Skeletal muscle satellite cell (primary cell): ENCODE measurements around the gene DOCK4.

Experiments
- H3K27me3 ChIP-seq: 2 replicates; pipeline ENCODE4 v1.7.0; 2013; ENCODE audit warnings: low read length; ENCODE audit not compliant: control insufficient read depth, insufficient read depth
- H3K36me3 ChIP-seq: 2 replicates; pipeline ENCODE4 v1.7.0; 2013; ENCODE audit warnings: mild to moderate bottlenecking, control low read depth, low read length; ENCODE audit not compliant: insufficient read depth
- H3K4me1 ChIP-seq: 2 replicates; pipeline ENCODE4 v1.7.0; 2013; ENCODE audit warnings: low read length; ENCODE audit not compliant: control insufficient read depth, insufficient read depth
- H3K4me2 ChIP-seq: 2 replicates; pipeline ENCODE4 v1.7.0; 2013; ENCODE audit warnings: mild to moderate bottlenecking, low read length
- H3K4me3 ChIP-seq: 2 replicates; pipeline ENCODE4 v1.7.0; 2013; ENCODE audit warnings: low read length
- H3K9ac ChIP-seq: 2 replicates; pipeline ENCODE4 v1.7.0; 2013; ENCODE audit warnings: mild to moderate bottlenecking, low read depth, low read length, moderate library complexity
- H3K9me3 ChIP-seq: replicated peaks from 2 replicates; pipeline ENCODE4 v1.7.0; 2013; ENCODE audit warnings: mild to moderate bottlenecking, control low read depth, low read length

Gene DOCK4

DNA sequence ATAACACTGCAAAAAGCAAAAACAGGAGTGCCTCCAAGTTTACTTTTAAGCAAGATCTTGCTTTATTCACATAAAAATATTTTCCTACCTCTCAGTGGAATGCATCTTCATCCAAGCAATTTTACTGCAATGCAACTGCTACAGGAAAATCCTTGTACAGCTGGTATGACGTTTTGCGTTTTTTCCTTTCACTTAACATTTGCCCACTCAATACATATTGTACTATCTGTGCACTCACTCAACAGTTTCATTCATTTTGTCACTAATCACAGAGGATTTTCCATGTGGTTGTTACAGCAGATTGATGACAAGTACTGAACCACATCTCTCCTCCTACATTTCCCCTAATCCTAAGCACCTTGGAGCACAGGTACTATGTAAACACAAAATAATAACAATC is 421.9 kb downstream of the DOCK4 start:
- Histone ChIP-seq H3K4me2 (no peak overlapping the region), H3K27me3 (no peaks in the 10 kb centered on the region), H3K36me3 (no peaks in the 10 kb centered on the region), H3K4me3 (no peak overlapping the region), H3K9me3 (no peaks in the 10 kb centered on the region), H3K4me1 (no peaks in the 10 kb centered on the region), H3K9ac (no peak overlapping the region)

DNA sequence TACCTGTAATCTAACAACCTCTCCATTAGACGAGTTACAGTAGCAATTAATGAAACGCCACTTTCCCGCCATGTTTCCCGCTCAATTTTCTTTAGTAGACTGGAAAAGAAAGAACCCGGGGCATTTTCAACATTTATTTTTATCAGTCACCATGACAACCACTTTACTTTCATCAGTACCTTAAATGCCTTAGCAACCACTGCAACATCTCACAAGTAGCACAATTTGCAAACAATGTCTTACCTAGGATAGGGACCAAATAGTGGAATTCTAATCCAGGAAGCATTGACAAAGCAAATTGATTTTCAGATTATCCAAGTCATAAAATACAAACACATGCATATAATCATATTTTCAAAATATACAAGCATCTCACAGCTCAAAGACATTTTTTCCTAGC is 422.3 kb downstream of the DOCK4 start:
- no peaks in the 10 kb centered on the region for H3K4me1 ChIP-seq
- H3K27me3 ChIP-seq, result no peaks in the 10 kb centered on the region
- H3K4me2 ChIP-seq, result no peak overlapping the region
- H3K9ac ChIP-seq, result no peak overlapping the region
- no peaks in the 10 kb centered on the region for H3K9me3 ChIP-seq
- H3K4me3 ChIP-seq, result no peak overlapping the region
- H3K36me3 ChIP-seq, result no peaks in the 10 kb centered on the region

DNA sequence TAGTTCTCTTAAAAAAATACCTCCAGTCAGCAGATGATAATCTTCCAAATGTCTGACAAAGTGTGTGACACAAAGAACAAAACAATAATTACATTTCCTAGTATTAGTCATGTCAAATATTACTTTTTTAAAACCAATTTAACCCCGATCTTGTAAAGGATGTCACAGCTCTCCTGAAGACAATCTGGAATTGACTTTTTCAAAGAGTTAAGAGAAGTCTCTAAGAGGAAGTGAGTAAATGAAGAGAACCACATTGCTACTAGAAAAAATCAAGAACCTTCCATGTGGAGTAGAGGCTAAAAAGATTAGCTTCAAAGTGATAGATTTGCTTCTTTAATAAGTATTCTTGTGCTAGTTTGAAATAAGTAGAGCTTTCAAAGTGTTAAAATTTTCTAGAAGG is 425.7 kb downstream of the DOCK4 start:
- no peak overlapping the region for H3K9ac ChIP-seq
- H3K36me3 ChIP-seq, result no peaks in the 10 kb centered on the region
- no peaks in the 10 kb centered on the region for H3K4me1 ChIP-seq
- no peak overlapping the region for H3K4me2 ChIP-seq
- H3K4me3 ChIP-seq, result no peak overlapping the region
- no peaks in the 10 kb centered on the region for H3K9me3 ChIP-seq
- H3K27me3 ChIP-seq, result no peaks in the 10 kb centered on the region

DNA sequence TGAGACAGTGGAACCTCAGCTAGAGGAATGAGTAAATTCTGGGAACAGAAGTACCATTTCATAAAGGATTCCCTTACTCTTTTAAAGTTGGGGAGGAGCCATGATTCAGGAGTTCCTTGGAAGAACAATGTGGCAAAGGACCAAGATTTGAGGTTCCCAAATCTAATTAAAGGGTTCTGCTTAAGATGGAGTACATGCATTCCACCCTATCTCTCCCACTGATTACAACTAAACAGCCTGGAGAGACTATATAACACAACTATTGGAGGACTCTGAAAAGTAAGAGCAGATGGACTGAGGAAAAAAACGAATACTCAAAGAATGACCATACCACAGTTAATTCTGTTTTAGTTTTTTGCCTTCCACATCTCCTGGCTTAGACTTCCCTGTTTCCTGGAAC is 431.0 kb downstream of the DOCK4 start:
- no peak overlapping the region for H3K4me2 ChIP-seq
- H3K4me1 ChIP-seq, result no peaks in the 10 kb centered on the region
- H3K9ac ChIP-seq, result no peak overlapping the region
- no peaks in the 10 kb centered on the region for H3K9me3 ChIP-seq
- H3K36me3 ChIP-seq, result no peaks in the 10 kb centered on the region
- H3K27me3 ChIP-seq, result no peaks in the 10 kb centered on the region
- H3K4me3 ChIP-seq, result no peak overlapping the region

DNA sequence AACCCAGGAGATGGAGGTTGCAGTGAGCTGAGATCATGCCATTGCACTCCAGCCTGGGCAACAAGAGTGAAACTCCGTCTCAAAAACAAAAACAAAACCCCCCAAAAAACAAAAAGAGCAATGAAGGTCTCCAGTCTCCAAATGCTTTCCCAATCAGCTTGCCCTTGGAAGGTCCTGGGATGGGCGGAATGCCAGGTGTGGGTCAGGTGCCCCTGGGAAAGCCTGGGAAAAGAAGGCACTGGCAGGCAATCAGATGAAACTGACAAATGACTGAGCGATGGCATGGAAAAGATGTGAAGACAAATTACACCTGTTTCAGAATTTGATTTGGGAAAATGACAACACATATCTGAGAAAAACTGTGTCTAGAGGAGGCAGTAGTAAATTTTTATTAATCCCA is 433.5 kb downstream of the DOCK4 start:
- Histone ChIP-seq H3K9me3 (no peaks in the 10 kb centered on the region), H3K27me3 (no peaks in the 10 kb centered on the region), H3K4me3 (no peak overlapping the region), H3K4me1 (no peaks in the 10 kb centered on the region), H3K36me3 (no peaks in the 10 kb centered on the region), H3K9ac (no peak overlapping the region), H3K4me2 (no peak overlapping the region)

DNA sequence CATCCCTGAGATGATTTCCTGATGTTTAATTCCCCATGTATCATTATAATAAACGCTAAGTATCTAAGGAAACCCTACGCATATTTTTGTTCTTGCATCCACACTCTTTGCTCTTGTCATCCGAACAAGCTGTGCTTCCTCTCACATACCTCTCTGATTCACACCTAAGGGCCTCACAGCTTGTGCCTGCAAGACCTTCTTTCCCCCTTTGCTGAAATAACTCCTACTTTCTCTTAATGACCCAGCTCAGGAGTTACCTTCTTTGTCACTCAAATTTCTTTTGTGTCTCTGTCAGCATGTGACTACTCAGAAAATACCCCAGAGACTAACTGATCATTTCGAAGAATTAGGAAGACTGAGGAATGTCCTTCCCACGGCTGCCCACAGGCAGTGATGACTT is 434.6 kb downstream of the DOCK4 start:
- no peak overlapping the region for H3K4me2 ChIP-seq
- no peaks in the 10 kb centered on the region for H3K36me3 ChIP-seq
- no peaks in the 10 kb centered on the region for H3K4me1 ChIP-seq
- H3K4me3 ChIP-seq, result no peak overlapping the region
- no peak overlapping the region for H3K9ac ChIP-seq
- H3K27me3 ChIP-seq, result no peaks in the 10 kb centered on the region
- H3K9me3 ChIP-seq, result no peaks in the 10 kb centered on the region

DNA sequence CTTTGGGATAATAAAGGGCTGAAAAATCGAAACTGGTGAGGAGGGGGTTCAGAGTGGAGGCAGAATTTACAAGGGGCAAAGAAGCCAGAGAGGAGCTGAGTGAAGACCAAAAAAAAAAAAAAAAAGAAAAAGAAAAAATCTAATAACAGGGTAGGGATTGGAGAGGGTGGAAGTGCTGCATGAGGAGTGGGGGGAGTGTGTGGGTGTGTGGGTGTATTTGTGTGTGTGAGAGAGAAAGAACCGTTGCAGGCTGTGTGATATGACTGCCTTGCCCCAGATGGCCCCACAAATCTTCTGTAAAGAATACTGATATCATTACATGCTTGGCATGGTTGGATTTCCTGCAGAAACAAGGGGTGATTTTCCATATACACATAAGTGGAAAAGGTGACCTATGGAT is 436.1 kb downstream of the DOCK4 start:
- H3K36me3 ChIP-seq, result no peaks in the 10 kb centered on the region
- H3K9ac ChIP-seq, result no peak overlapping the region
- H3K4me2 ChIP-seq, result no peak overlapping the region
- no peak overlapping the region for H3K4me3 ChIP-seq
- no peaks in the 10 kb centered on the region for H3K9me3 ChIP-seq
- H3K27me3 ChIP-seq, result no peaks in the 10 kb centered on the region
- peaks cover 11% of the 10 kb centered on the region for H3K4me1 ChIP-seq

DNA sequence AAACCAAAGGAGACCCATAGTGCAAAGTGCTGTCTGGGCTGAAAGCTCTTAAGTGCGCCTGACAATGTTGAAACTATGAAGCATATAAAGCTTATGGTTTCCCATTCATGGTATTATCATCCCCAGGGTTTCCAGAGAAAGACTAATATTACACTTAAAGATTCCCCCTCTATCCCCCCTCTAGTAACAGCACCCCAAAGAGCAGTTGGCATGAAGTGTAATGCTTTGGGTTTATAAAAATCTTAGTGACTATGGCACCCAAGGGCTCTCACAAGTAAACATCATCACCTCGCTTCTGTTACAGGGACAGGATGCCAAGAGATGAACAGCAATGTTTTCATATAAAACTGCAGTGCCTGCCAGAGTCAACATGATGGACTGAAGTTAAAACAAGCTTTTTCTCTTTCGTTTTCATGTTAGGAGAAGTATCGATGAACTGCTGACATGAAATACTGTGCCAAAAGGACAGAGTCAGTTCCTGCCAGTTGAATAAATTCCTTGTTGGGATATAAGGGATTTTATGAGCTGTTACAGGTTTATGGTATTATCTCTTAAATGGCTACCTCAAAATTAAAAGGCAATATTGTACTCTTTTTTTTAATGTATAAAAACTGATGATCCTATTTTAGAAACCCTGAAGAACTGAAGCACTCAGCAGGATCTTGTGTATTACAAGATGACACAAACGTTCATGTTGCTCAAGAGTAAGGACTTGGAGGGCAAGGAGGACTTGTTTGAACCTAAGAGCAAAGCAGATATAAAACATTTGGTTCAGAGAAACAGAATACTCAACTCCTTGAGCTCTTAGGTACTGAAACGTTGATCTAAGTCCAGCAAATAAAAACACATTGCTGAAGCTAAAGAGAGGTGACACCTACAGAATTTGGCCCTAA is 440.2 kb downstream of the DOCK4 start:
- peak overlapping the region; percentile 53 for H3K4me2 ChIP-seq
- H3K4me3 ChIP-seq, result no peak overlapping the region
- H3K9me3 ChIP-seq, result no peaks in the 10 kb centered on the region
- H3K4me1 ChIP-seq, result peaks cover 16% of the 10 kb centered on the region
- no peaks in the 10 kb centered on the region for H3K27me3 ChIP-seq
- H3K9ac ChIP-seq, result no peak overlapping the region
- no peaks in the 10 kb centered on the region for H3K36me3 ChIP-seq

DNA sequence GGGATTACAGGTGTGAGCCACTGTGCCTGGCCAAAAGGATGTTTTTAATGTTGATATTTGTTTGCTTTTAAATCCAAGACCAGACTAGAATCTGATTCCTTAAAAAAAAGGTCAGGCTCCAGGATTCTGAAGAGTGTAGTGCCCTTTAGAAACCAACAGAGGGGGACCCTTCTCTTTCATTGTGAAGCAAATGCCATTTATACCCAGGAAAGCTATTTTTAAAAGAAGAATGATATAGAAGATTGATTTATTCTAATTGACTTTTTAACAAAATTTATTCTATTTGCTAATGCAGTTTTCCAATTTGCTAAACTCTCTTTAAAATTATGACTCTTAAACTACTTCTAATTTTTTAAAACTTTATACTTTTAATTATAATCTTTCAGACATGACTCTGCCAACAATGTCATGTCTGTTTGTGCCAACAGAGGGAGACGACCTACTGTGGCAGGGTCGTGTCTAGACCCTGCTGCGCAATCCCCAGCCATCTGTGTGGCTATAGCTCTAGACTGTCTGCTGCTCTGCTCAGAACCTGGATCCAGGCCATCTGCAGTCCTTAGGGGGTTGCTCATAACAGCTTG is 442.9 kb downstream of the DOCK4 start:
- H3K27me3 ChIP-seq, result no peaks in the 10 kb centered on the region
- peaks cover 16% of the 10 kb centered on the region for H3K4me1 ChIP-seq
- no peak overlapping the region for H3K4me3 ChIP-seq
- no peaks in the 10 kb centered on the region for H3K9me3 ChIP-seq
- peaks cover 8% of the 10 kb centered on the region for H3K36me3 ChIP-seq
- no peak overlapping the region for H3K4me2 ChIP-seq
- H3K9ac ChIP-seq, result no peak overlapping the region

DNA sequence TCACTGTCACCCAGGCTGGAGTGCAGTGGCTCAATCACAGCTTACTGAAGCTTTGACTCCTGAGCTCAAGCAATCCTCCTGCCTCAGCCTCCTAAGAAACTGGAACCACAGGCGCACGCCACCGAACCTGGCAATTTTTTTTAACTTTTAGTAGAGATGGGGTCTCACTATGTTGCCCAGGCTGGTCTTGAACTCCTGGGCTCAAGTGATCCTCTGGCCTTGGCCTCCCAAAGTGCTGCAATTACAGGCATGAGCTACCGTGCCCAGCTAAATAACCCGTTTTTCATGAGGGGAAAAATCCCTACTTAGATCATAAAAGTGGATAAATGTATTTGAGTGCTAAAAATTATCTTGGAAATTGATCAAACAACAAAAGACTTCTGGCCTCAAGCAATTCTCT is 443.4 kb downstream of the DOCK4 start:
- Histone ChIP-seq H3K4me2 (no peak overlapping the region), H3K9ac (no peak overlapping the region), H3K9me3 (no peaks in the 10 kb centered on the region), H3K4me1 (peaks cover 16% of the 10 kb centered on the region), H3K4me3 (no peak overlapping the region), H3K27me3 (no peaks in the 10 kb centered on the region), H3K36me3 (peaks cover 8% of the 10 kb centered on the region)

DNA sequence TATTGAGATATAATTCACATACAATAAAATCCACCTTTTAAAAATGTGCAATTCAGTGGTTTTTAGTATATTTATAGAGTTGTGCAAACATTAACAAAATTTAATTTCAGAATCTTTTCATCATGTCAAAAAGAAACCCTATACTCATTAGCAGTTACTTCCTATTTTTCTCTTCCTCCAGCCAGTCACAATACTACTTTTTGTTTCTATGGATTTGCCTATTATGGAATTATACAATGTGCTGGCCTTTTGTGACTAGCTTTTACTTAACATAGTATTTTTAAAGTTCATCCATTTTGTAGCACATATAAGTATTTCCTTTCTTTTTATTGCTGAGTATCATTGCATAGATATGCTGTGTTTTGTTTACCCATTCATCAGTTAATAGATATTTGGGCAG is 444.0 kb downstream of the DOCK4 start:
- no peak overlapping the region for H3K9ac ChIP-seq
- H3K4me1 ChIP-seq, result peaks cover 18% of the 10 kb centered on the region
- H3K4me2 ChIP-seq, result no peak overlapping the region
- no peaks in the 10 kb centered on the region for H3K9me3 ChIP-seq
- H3K27me3 ChIP-seq, result no peaks in the 10 kb centered on the region
- peaks cover 8% of the 10 kb centered on the region for H3K36me3 ChIP-seq
- no peak overlapping the region for H3K4me3 ChIP-seq

DNA sequence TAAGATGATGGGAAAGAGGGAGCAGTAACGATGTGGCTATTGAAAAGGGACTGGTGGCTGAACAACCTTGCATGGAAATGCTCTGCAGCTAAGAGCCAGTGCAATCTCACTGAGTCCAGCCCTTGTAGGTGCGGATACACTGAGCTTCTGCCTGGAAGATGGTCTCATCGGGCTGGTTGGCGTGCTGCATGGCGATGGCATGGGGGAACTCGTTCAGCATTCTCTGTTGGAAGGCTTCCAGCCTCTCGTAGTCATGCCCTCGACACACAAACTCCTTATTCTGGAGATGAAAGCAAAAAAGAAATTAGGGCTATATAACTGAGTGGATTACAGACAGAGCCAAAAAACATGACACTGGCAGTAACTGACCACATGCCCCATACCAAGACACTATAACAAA is 446.2 kb downstream of the DOCK4 start:
- Histone ChIP-seq H3K4me3 (no peak overlapping the region), H3K4me1 (peaks cover 8% of the 10 kb centered on the region), H3K4me2 (no peak overlapping the region), H3K9ac (no peak overlapping the region), H3K27me3 (no peaks in the 10 kb centered on the region), H3K36me3 (peaks cover 8% of the 10 kb centered on the region), H3K9me3 (no peaks in the 10 kb centered on the region)
